IPS DF 6.9 (cell line): ENCODE measurements around the gene SLC2A2.

Experiments
- DNase-seq: peaks from one replicate; pipeline ENCODE4 v3.0.0-alpha.2; 2013; ENCODE audit warnings: low read depth, low spot score
- H3K27ac ChIP-seq: one replicate; pipeline ENCODE4 v1.5.1; 2013; ENCODE audit warnings: low read length, control low read depth
- H3K27me3 ChIP-seq: 2 replicates; pipeline ENCODE4 v1.6.1; 2013; ENCODE audit warnings: mild to moderate bottlenecking, low read length; ENCODE audit not compliant: control insufficient read depth, insufficient read depth
- H3K36me3 ChIP-seq: 2 replicates; pipeline ENCODE4 v1.6.1; 2013; ENCODE audit warnings: low read length; ENCODE audit not compliant: control insufficient read depth, insufficient read depth
- H3K4me1 ChIP-seq: 2 replicates; pipeline ENCODE4 v1.6.1; 2013; ENCODE audit warnings: low read length; ENCODE audit not compliant: control insufficient read depth, insufficient read depth
- H3K4me3 ChIP-seq: 2 replicates; pipeline ENCODE4 v1.5.1; 2013; ENCODE audit warnings: mild to moderate bottlenecking, low read length
- H3K9me3 ChIP-seq: 2 replicates; pipeline ENCODE4 v1.6.1; 2013; ENCODE audit warnings: low read length, inconsistent platforms; ENCODE audit not compliant: control insufficient read depth, insufficient read depth
- WGBS: extraction: QIAGEN DNeasy Blood & Tissue Kit; methylation state at CpG from one replicate; pipeline ENCODE4 v1.1.7; 2013; ENCODE audit warnings: mixed read lengths, missing lambda C conversion rate; ENCODE audit not compliant: insufficient read length, insufficient coverage; 5-methylcytosine and 5-hydroxymethylcytosine counted together

Gene SLC2A2

DNA sequence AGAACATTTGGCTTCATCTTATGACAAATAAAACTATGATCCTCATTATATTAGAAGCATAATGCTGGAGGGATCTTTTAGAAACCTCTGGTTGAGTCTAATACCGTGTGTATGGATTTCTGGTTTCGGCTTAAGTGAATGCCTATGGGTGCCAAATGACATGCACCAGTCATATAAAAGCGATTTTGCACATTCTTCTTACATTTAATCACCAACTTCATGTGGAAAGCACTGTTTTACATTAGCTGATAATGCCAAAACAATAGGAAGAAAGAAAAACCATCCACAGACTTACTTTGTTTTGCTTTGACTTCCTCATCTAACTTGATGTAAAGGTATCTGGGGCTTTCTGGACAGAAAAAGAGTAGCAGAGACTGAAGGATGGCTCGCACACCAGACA is 20.9 kb downstream of the SLC2A2 start:
- no peaks in the 10 kb centered on the region for H3K27me3 ChIP-seq
- no peak overlapping the region for H3K27ac ChIP-seq
- WGBS = no CpG with 5 or more reads among the region's 4 CpGs
- no peaks in the 10 kb centered on the region for H3K36me3 ChIP-seq
- H3K9me3 ChIP-seq = no peaks in the 10 kb centered on the region
- H3K4me1 ChIP-seq = no peaks in the 10 kb centered on the region; the same call in 1 of the 2 replicates
- no peak for DNase-seq
- no peak overlapping the region for H3K4me3 ChIP-seq

DNA sequence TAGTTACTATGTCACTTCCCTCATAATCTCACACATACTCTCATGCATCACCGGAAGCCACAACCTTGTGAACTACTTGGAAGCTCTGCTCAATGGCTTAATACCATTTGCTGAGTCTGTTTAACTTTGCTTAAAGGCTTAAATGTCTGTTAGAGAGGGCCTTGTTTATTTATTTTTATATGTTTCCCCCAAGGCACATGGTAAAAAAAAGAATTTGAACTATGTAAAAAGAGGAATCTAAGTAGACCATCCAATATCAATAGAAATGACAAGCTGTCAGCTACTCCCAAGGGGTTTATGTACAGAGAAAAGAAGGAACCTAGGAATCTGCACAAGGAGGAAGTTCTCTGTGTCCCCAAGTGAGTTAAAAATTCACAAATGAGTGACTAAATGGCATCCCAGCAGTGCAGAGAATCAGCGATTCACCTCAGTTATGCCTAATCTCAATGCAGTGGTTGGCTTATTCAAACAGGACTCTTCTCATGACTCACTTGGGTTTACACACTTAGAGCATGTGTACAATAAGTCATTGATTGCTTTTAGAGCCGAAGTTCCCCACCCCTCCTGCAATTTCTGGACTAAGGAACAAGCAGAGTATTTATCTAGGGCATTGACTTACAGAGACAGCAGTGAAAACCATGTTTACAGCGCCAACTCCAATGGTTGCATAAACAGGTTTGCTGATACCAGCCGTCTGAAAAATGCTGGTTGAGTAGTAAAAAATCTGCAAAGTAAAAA is 24.4 kb downstream of the SLC2A2 start:
- H3K27ac ChIP-seq = no peak overlapping the region
- H3K4me3 ChIP-seq = no peak overlapping the region
- no peaks in the 10 kb centered on the region for H3K27me3 ChIP-seq
- H3K36me3 ChIP-seq = no peaks in the 10 kb centered on the region
- H3K9me3 ChIP-seq = no peaks in the 10 kb centered on the region
- WGBS = no CpG with 5 or more reads among the region's 5 CpGs
- no peaks in the 10 kb centered on the region for H3K4me1 ChIP-seq
- DNase-seq = no peak

DNA sequence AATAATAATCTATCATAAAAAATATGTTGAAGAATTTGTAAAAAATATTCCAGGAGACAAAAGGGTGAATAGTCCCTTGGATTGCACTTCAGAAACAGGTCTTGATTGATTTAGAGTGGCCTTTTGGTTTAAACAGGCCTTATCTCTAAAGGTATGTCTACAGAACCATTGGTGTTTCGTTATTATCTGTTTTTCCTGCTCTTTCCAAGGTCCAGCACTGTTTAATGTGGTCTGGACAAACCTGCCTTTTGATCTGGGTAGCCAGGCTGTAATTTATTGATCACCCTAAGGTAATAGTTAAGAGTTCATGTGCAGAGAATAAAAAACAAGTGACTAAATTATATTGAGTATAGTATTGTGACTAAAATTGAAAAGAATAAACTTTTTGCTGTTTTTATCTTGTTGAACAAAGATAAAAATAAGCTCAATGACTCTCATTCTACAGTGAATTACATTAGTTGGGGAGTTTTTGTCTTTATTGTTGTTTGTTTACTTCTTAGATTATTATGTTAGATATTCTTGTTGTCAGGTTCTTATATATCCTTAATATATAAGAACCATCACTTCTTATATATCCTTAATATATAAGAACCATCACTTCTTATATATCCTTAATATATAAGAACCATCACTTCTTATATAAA is 25.1 kb downstream of the SLC2A2 start:
- Histone ChIP-seq H3K36me3 (no peaks in the 10 kb centered on the region), H3K27me3 (no peaks in the 10 kb centered on the region), H3K4me3 (no peak overlapping the region), H3K4me1 (no peaks in the 10 kb centered on the region), H3K27ac (no peak overlapping the region), H3K9me3 (no peaks in the 10 kb centered on the region)
- WGBS = no CpG with 5 or more reads among the region's 1 CpG
- no peak for DNase-seq

DNA sequence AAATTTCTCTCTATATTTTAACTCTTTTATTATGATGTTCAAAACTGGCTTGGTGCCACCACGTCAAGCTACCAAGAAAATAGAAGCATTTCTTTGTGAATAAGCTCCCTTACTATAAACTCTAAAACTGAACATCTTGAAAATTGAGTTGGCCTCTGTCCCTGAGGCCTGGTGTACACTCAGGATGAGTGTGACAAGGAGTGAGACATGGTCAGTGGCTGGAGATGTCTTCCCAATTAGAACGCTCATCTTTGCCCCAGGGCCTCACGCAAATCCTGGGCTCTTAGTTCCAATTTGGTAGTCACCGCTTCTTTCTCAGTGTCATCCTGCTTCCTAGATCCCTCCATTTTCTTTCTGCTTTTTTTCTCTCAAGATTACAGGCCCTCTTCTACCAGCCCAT is 26.2 kb downstream of the SLC2A2 start:
- Histone ChIP-seq H3K4me3 (no peak overlapping the region), H3K27me3 (no peaks in the 10 kb centered on the region), H3K27ac (no peak overlapping the region), H3K9me3 (no peaks in the 10 kb centered on the region), H3K4me1 (no peaks in the 10 kb centered on the region), H3K36me3 (no peaks in the 10 kb centered on the region)
- no CpG with 5 or more reads among the region's 4 CpGs for WGBS
- no peak for DNase-seq

DNA sequence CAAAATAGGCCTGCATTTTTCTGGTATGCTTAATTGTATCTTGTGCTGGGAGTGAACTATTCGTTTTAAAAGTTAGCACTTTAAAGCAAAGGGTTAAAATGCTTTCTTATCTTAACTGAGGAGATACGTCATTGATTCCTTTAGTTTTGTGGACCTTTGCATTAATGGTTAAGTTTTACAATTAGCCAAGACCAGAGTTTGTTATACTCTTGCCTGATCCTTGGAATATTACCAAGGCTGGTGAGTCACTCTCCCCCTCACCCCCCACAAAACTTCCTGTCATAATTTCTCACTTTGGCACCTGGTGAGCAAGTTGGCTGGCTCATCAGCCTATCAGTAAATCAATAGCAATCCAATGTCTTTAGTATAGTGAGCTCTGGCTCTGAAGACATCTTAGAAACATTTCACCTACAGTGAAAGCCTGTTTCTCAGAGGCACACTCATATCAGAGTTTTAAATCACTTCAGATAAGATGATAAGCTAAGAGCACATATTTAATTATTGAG is 26.7 kb downstream of the SLC2A2 start:
- Histone ChIP-seq H3K36me3 (no peaks in the 10 kb centered on the region), H3K27me3 (no peaks in the 10 kb centered on the region), H3K4me3 (no peak overlapping the region), H3K4me1 (no peaks in the 10 kb centered on the region), H3K9me3 (no peaks in the 10 kb centered on the region), H3K27ac (no peak overlapping the region)
- no CpG with 5 or more reads among the region's 2 CpGs for WGBS
- DNase-seq = no peak

DNA sequence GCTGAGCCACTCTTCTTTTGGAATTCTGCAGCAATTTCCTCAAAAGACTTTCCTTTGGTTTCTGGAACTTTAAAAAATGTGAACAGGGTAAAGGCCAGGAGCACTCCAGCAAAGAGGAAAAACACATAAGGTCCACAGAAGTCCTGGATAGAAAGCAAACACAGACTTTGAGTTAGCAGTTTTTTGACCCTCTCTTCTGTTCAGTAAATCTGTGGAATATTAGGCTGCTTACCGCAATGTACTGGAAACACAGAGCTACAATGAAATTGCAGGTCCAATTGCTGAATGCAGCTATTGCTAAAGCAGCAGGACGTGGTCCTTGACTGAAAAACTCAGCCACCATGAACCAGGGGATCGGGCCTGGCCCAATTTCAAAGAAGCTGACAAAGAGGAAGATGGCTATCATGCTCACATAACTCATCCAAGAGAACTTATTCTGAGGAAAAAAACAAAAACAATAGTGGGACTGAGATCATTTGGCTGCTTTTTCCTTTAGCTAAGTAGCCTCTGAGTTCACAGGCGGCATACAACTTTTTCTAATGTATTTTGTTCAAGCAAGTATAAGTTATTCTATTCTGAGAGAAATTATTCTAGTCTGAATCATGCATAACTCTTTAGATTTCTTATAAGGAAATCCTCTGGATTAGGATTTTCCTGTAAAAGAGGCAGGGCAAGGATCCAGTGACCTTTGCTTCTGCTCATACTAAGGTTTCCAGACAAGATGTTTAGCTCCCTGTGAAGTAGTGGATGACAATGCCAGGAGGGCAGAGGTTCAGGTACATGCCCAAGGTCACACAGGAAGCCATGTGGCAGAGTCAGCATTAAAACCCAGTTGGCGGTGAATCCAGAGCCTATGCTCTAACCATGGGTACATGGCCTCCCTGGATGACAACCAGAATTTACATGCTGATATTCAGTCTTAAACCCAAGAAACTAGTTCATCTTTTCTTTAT is 28.3 kb downstream of the SLC2A2 start:
- H3K4me1 ChIP-seq = no peaks in the 10 kb centered on the region
- no CpG with 5 or more reads among the region's 5 CpGs for whole genome bisulfite sequencing
- no peak overlapping the region for H3K27ac ChIP-seq
- no peaks in the 10 kb centered on the region for H3K27me3 ChIP-seq
- no peak for DNase-seq
- no peaks in the 10 kb centered on the region for H3K9me3 ChIP-seq
- no peak overlapping the region for H3K4me3 ChIP-seq
- H3K36me3 ChIP-seq = no peaks in the 10 kb centered on the region

DNA sequence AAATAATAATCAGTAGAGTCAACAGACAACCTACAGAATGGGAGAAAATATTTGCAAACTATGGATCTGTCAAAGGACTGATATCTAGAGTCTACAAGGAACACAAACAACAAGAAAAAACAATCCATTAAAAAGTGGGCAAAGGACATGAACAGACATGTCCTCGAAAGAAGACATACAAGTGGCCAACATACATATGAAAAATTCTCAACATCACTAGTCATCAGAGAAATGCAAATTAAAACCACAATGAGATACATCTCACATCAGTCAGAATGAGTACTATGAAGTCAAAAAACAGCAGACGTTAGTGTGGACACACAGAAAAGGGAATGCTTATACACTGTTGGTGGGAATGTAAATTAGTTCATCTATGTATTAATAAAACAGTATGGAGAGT is 33.7 kb downstream of the SLC2A2 start:
- Histone ChIP-seq H3K4me1 (no peaks in the 10 kb centered on the region), H3K27ac (no peak overlapping the region), H3K27me3 (no peaks in the 10 kb centered on the region), H3K36me3 (no peaks in the 10 kb centered on the region), H3K4me3 (no peak overlapping the region), H3K9me3 (no peaks in the 10 kb centered on the region)
- no CpG with 5 or more reads among the region's 2 CpGs for WGBS
- DNase-seq = no peak

DNA sequence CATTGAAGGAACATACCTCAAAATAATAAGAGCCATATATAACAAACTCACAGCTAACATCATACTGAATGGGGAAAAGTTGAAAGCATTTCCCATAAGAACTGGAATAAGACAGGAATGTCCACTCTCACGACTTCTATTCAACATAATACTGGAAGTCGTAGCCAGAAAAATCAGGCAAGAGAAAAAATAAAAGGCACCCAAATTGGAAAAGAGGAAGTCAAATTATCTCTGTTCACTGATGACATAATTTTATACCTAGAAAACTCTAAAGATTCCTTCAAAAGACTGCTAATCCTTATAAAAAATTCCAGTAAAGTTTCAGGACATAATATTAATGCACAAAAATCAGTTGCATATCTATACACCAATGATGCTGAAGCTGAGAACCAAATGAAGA is 34.9 kb downstream of the SLC2A2 start:
- Histone ChIP-seq H3K4me3 (no peak overlapping the region), H3K27me3 (no peaks in the 10 kb centered on the region), H3K27ac (no peak overlapping the region), H3K36me3 (no peaks in the 10 kb centered on the region), H3K4me1 (no peaks in the 10 kb centered on the region), H3K9me3 (no peaks in the 10 kb centered on the region)
- DNase-seq = no peak
- WGBS = no CpG with 5 or more reads among the region's 2 CpGs

DNA sequence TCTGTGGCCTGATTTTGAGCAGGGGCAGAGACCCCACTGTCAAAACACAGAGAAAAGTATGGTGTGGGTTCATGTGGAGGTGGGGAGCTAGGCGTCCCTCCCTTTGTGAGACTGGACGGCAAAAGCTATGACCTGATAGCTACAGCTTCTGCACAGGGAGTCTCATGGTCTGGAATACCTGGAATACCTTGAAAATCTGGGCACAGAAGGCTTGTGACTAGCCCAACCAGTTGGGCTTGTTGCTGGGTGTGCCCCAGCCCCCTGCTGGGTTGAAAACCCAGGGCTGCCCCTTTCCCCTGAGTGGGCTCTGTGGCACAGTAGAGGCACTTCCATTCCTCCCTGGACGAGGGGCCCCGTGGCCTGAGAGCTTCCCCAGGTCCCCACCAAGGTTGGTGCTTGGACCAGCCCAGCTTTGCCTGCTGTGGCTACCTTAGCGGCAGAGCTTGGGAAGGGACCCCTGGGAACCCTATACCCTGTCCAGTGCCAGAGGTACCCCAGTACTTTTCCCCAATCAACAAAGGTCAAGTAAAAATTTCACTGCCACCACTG is 37.3 kb downstream of the SLC2A2 start:
- H3K4me1 ChIP-seq = no peaks in the 10 kb centered on the region
- H3K4me3 ChIP-seq = no peak overlapping the region
- H3K36me3 ChIP-seq = no peaks in the 10 kb centered on the region
- DNase-seq = no peak
- H3K9me3 ChIP-seq = no peaks in the 10 kb centered on the region
- no peak overlapping the region for H3K27ac ChIP-seq
- no CpG with 5 or more reads among the region's 5 CpGs for WGBS
- no peaks in the 10 kb centered on the region for H3K27me3 ChIP-seq

DNA sequence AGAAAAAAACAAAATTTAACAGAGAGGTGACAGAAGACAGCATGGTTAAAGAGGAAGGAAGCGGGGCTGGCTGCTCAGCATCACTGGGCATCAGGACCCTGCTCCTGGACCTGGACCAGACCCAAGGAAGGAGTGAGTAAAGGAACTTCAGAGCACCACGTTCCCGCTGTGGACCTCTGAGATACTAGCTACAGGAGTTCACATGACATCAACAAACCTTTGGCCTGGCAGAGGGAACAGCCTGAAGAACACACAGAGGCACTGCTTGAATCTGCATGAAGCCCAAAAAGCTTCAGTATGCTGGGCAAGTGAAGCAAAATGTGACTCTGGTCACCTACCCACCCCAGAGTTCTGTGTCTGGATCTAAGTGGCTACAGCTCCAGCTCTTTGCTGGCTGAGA is 38.1 kb downstream of the SLC2A2 start:
- no CpG with 5 or more reads among the region's 3 CpGs for WGBS
- no peak overlapping the region for H3K27ac ChIP-seq
- no peak for DNase-seq
- H3K9me3 ChIP-seq = no peaks in the 10 kb centered on the region
- H3K27me3 ChIP-seq = no peaks in the 10 kb centered on the region
- no peak overlapping the region for H3K4me3 ChIP-seq
- H3K36me3 ChIP-seq = no peaks in the 10 kb centered on the region
- no peaks in the 10 kb centered on the region for H3K4me1 ChIP-seq
